ENCODE measurements around the gene SLC38A2. TPM values are rescaled to one million over a fixed set of nuclear protein-coding genes. Genes with fewer than 3 reads are reported as not detected.

SLC38A2 gene
- total RNA-seq, 4 donors from 2014 or later: 242 to 468 (median 286) TPM

- intact Hi-C loops (cut with DNase I): loop anchor here (10.0 kb wide), 1 partner anchor 234 kb away; no protein-coding TSS in a partner anchor
- Histone ChIP-seq H3K27ac (no peak overlapping the region), H3K4me3 (no peak overlapping the region), H3K36me3 (peaks cover 30 to 53% (median 38%) of the 10 kb centered on the region in 3 donors), H3K27me3 (no peaks in the 10 kb centered on the region), H3K9me3 (no peaks in the 10 kb centered on the region), H3K4me1 (peaks cover 0 to 64% (median 35%) of the 10 kb centered on the region in 3 donors)
- TF ChIP-seq, protein P1, sequence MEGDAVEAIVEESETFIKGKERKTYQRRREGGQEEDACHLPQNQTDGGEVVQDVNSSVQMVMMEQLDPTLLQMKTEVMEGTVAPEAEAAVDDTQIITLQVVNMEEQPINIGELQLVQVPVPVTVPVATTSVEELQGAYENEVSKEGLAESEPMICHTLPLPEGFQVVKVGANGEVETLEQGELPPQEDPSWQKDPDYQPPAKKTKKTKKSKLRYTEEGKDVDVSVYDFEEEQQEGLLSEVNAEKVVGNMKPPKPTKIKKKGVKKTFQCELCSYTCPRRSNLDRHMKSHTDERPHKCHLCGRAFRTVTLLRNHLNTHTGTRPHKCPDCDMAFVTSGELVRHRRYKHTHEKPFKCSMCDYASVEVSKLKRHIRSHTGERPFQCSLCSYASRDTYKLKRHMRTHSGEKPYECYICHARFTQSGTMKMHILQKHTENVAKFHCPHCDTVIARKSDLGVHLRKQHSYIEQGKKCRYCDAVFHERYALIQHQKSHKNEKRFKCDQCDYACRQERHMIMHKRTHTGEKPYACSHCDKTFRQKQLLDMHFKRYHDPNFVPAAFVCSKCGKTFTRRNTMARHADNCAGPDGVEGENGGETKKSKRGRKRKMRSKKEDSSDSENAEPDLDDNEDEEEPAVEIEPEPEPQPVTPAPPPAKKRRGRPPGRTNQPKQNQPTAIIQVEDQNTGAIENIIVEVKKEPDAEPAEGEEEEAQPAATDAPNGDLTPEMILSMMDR (IDR thresholded peaks at IDR 0.05): no peak
- TF ChIP-seq POLR2A (IDR thresholded peaks at IDR 0.05): no peak
- DNase-seq: no peak
Measured at GRCh38 chr12:46358325-46358700, 14.3 kb downstream of the SLC38A2 start.

- H3K4me1 ChIP-seq: peaks cover 0 to 60% (median 30%) of the 10 kb centered on the region in 3 donors
- intact Hi-C loops (cut with DNase I): loop anchor here (10.0 kb wide), 1 partner anchor 233 kb away; no protein-coding TSS in a partner anchor
- no peaks in the 10 kb centered on the region for H3K27me3 ChIP-seq
- DNase-seq: no peak
- 25 to 27% methylated on average over 6 of the region's 6 CpGs for WGBS, 2 donors
- H3K27ac ChIP-seq: peak overlapping the region in 2 of 4 donors; percentile 1 to 25
- H3K9me3 ChIP-seq: no peaks in the 10 kb centered on the region
- TF ChIP-seq, protein P1 (IDR thresholded peaks at IDR 0.05): no peak
- no peak for TF ChIP-seq POLR2A (IDR thresholded peaks at IDR 0.05)
- no peak overlapping the region for H3K4me3 ChIP-seq
- peaks cover 26 to 47% (median 33%) of the 10 kb centered on the region in 3 donors for H3K36me3 ChIP-seq
Measured at GRCh38 chr12:46357438-46358324, 14.9 kb downstream of the SLC38A2 start.

DNA sequence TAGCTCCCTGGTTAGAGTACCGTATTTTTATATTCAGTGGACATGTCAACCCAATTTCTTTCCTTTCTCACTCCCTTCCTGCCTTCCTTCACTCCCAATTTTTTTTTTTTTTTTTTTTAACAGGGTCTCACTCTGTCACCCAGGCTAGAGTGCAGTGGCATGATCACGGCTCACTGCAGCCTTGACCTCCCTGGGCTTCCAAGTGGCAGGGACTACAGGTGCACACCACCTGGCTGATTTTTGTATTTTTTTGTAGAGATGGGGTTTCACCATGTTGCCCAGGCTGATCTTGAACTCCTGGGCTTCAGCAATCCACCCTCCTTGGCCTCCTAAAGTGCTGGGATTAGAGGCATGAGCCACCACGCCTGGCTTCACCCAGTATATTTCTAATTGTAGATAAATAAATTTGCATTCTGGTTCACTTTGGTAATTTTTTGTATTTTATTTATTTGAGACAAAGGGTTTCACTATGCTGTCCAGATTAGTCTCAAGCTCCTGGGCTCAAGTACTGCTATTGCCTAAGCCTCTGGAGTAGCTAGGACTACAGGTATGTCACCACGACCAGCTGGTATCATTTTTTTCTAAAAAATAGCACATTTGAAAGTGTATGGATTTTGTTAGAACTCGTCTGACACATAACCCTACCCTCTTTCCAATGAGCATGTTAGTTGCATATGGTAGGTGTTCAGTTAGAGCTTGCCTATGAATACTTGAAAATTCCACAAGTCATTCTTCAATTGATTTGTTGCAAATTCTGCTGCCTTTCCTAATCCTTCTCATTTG is 15.7 kb downstream of the SLC38A2 start:
- peak overlapping the region in 2 of 4 donors; percentile 1 to 5 for H3K27ac ChIP-seq
- no peak overlapping the region for H3K4me3 ChIP-seq
- H3K4me1 ChIP-seq: peaks cover 0 to 54% (median 22%) of the 10 kb centered on the region in 3 donors
- DNase-seq: no peak
- no peaks in the 10 kb centered on the region for H3K9me3 ChIP-seq
- TF ChIP-seq, protein P1 (IDR thresholded peaks at IDR 0.05): no peak
- TF ChIP-seq POLR2A (IDR thresholded peaks at IDR 0.05): no peak
- intact Hi-C loops (cut with DNase I): loop anchor here (10.0 kb wide), 1 partner anchor 232 kb away; no protein-coding TSS in a partner anchor
- 47 to 57% methylated on average over 5 of the region's 5 CpGs for WGBS, 2 donors
- peaks cover 18 to 38% (median 25%) of the 10 kb centered on the region in 3 donors for H3K36me3 ChIP-seq
- no peaks in the 10 kb centered on the region for H3K27me3 ChIP-seq

- WGBS, 2 donors: 27 to 38% methylated on average over 1 of the region's 1 CpG
- intact Hi-C loops (cut with DNase I): loop anchor here (10.0 kb wide), 1 partner anchor 230 kb away; no protein-coding TSS in a partner anchor
- no peak for TF ChIP-seq POLR2A (IDR thresholded peaks at IDR 0.05)
- TF ChIP-seq, protein P1 (IDR thresholded peaks at IDR 0.05): no peak
Measured at GRCh38 chr12:46354802-46355199, 17.8 kb downstream of the SLC38A2 start.

More at GRCh38 chr12:46354802-46355199, 17.8 kb downstream of the SLC38A2 start:
- no peaks in the 10 kb centered on the region for H3K27me3 ChIP-seq
- DNase-seq: no peak
- H3K27ac ChIP-seq: no peak overlapping the region
- H3K9me3 ChIP-seq: no peaks in the 10 kb centered on the region
- H3K4me3 ChIP-seq: no peak overlapping the region
- H3K4me1 ChIP-seq: peaks cover 0 to 34% (median 8%) of the 10 kb centered on the region in 3 donors
- peaks cover 2 to 18% (median 4%) of the 10 kb centered on the region in 3 donors for H3K36me3 ChIP-seq

Measured in esophagus squamous epithelium (tissue), 5 donors.